GM19035 (cell line): ENCODE data around the gene CTDSPL.

Experiments used
- ATAC-seq: cut with Tn5 transposase; IDR thresholded peaks from one replicate; pipeline ENCODE4 v1.9.1; 2021; ENCODE audit not compliant: unreplicated experiment

Gene CTDSPL

GRCh38 chr3:37890522-37890921, 28.8 kb downstream of the CTDSPL start:
- ATAC-seq: no peak

DNA sequence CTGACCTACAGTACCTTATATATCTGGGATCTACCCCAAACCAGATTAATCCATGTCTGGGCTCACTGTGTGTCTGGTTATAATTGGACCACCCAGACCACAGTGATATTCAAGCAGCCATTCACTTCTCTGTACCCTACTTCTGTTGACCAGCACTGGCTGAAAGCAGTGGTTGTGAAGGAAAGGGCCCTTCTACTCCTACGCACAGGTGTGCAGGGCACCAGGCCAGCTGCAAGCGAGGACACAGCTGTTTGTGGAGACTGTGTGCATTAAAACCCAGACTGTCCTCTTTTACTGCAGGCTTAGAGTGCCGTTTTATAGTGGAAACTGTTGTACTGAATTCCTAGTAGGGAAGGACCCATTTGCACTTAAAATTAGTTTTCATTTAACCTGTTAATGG, 29.5 kb downstream of the CTDSPL start:
- ATAC-seq: peak; percentile 78

DNA sequence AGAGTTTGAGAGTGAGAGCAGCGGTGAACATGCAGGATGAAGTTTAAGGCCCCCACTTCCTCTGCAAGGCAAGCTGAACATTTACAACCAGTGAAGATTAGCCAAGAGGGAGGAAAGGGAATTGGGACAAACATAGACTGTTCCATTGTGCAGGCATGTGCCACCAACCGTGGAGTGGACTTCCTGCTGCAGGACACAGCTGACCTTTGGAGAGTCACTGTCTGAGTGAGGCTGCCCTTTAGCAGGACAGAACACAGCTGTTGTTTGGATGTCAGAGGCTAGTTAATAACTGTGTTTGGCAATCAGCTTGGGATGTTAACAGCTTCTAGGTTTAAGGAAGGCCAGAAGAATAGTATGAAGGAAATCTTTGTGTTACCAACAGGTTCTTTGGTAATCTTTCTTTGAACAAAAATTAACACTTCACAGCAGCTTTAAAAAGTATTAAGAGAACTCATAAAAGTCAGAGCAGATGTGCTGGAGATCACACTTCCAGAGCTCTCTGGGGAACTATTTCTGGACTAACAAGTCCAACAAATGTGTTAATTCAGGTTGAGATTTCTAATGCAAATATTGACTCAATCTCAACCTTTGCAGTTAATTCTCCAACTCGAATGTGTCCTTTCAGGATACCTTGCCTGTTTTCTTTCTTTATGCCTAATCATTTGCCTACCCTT, 31.4 kb downstream of the CTDSPL start:
- ATAC-seq: no peak

GRCh38 chr3:37896827-37897226, 35.1 kb downstream of the CTDSPL start:
- no peak for ATAC-seq

DNA sequence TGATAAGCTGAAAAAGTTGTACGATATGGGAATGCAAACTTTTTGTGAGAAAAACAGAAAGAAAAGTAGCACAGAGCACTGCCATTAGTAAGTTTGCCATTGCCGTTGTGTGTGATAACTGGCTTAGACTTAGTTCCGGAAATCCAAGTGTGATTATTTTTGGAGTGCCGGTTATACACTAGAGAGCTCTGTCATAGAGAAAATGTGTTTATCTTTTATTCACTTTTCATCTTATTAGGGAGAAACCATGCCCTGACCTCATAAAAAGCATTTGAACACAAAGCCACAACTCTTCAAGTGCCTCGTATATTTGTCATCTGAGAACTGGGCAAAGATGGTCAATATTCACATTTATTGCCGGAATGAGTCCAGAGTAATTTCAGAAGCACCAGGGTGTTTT, 36.1 kb downstream of the CTDSPL start:
- no peak for ATAC-seq

DNA sequence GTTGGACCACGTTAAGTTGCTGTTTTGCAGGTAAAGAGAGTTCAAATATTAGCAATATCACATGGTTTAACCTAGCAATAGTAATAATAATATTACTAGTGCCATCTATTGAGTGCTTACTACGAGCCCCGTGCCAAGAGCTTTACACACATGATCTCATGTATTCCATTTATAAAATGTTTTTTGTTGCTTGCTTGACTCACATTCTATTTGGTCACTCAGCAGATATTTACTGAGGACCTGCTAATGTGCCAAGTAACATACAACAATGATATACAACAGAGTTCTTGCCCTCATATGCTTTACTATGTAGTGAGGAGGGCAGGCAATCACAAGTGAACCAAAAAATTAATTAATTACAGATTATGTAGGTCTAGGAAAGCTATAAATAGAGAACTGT, 36.7 kb downstream of the CTDSPL start:
- ATAC-seq: no peak

DNA sequence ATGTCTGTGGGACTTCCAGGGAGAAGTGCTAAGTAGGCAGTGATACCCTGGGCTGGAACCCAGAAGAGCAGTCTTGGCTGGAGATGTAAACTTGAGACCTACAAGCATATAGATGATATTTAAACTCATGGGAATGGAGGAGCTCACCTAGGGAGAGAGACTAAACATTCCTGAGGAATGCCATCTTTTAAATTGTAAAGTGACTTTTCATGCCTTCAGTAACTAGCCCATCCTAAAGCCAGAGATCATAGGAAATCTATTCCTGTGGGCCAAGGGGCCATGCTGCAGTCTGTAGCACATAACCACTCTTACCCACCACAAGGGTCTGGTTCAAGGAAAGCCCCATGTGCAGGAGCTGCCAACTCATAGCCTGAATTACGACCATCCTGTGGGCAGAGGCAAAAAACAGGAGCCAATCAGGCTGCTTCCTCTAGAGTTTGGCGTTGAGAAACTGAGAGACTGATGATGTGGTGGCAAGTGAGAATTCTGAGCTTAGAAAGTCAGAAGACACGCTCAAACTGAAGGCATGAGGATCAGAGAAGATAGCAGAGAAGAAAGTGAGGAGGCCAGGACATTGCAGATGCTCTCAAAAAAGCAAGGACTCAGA, 37.5 kb downstream of the CTDSPL start:
- peak; percentile 52 for ATAC-seq

DNA sequence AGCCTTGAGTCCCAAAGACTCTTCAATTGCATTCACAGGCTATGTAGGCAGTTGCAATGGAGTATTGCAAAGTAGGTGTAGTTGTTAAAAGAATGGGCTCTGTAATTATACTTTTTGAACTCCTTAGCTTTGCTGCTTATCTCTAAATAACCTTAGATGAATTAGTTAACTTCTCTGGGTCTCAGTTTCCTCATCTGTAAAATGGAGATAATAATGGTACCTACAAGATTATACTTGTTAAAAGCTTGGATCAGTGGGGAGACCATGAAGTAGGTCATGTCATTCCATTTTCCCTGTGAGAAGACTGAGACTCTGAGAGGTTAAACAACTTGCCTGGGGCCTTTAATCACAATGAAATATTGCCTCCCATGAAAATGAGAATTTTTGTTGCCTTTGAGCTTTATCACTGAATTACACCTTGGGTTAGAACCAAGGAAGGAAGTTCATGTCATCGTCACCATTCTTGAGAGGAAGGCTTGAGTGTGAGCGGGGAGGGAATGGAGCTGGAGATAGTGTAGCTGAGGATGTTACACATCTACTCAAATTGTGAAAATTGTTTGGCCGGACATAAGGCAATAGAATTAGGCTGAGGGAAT, 38.1 kb downstream of the CTDSPL start:
- no peak for ATAC-seq

DNA sequence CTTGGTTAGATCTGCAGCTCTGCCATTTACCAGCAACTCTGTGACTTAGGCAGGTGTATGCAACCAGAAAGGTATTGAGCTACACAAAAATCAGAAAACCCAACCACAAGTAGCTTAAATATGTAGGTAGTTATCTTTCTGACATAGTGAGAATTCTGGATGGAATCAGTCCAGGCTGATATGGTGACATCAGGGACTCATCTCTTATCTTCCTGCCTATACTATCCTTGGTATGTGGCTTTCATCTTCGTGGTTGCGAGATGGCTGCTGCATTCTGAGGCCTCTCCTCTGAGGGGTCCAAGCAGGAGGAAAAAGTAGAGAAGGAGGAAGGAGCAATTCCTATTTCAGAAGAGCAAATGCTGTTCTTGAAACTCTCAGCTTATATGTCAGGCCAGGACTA, 40.0 kb downstream of the CTDSPL start:
- ATAC-seq: no peak

DNA sequence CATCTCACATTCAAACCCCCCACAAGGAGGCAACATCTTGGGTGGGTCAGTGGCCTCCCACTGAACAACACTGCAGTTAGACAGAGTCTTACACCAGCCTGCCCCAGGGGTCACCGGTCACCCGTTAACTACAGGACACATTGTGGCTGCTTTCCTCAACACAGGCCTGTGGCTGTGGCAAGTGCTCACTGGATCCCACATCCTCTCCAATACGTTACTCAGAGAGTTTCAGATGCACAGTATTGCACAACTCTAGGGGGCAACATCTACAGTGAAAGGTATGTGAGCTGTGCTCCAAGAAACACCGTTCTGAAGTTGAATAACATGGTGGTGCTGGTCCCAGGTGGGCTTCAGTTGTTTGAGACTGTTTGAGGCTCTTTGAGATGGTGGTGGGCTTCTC, 41.0 kb downstream of the CTDSPL start:
- ATAC-seq: no peak

DNA sequence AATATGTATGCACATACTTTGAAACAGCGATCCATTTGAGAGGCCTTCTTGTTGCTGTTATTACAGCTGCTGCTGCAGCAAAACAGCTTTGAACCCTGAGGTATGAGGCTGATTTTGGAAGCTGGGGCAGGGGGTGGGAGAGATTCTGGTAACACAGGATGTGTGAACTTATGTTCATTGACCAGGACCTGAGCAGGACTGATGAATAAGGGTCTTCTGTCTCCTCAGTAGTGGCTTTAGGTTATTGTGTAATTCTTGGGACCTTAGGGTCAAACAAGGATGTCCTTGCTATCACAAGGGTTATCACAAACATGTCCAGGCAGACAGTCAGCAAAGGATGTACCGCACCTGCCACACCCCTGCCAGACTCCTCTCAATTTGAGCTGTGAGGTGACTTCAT, 41.6 kb downstream of the CTDSPL start:
- no peak for ATAC-seq

GRCh38 chr3:37903734-37904133, 42.1 kb downstream of the CTDSPL start:
- ATAC-seq: no peak

DNA sequence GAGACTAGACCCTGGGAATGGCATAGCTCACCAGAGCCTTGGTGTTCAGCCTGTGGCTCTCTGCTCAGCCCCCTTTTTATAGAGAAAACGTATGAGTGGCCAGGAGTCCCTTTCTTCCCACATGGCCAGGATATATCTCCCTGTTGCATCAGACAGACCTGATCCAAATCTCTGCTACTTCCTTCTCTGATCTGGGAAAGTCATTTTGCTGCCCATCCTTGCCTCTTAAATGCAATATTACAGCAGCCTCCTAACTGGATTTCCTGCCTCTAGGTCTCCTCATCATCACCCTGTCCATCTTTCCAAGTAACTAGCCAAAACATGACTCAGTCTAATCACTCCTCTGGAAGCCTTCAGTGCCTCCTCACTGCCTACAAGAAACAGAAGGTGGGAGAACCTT, 42.9 kb downstream of the CTDSPL start:
- ATAC-seq: no peak

DNA sequence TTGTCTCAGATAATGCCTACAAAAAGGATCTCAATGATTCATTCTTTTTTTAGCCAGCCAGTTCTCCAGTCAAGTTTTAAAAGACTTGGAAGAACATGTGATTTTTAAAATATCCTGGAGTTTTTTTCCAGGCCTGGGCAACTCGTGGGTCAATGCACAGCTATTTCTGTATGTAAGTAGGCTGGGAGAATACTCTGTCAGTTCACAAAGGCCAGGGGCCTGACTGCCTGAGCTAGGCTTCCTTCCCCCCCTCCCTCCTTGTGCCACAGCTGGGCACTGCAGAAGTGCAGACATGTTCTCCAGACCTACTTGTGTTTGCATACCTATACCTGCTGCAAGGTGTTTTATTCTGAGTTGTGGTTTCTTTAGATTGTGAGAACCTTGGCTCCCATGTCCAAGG, 43.7 kb downstream of the CTDSPL start:
- no peak for ATAC-seq

- no peak for ATAC-seq
These were observed 44.5 kb downstream of the CTDSPL start for GRCh38 chr3:37905987-37906674.

- ATAC-seq: no peak
These were observed 45.1 kb downstream of the CTDSPL start for GRCh38 chr3:37906734-37907282.

DNA sequence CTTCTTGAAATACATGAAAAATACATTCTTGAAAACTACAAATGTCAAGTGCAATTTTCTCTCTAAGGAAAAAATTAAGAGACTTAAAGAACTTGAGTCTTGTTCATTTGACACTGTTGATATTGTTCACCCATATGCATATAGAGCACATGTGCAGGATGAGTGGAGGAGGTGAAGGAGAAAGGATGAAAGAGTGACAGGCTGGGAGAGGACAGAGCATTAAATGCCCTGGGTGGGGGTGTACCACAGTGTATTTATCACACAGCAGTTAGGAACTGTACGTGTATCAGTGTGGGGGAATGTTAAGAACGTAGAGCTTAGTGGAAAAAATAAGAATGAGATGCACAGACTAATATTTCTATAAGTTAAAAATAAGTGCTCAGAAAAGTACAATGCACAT, 45.7 kb downstream of the CTDSPL start:
- peak; percentile 2 for ATAC-seq

- peak; percentile 94 for ATAC-seq
These were observed 46.2 kb downstream of the CTDSPL start for GRCh38 chr3:37907906-37908305.

DNA sequence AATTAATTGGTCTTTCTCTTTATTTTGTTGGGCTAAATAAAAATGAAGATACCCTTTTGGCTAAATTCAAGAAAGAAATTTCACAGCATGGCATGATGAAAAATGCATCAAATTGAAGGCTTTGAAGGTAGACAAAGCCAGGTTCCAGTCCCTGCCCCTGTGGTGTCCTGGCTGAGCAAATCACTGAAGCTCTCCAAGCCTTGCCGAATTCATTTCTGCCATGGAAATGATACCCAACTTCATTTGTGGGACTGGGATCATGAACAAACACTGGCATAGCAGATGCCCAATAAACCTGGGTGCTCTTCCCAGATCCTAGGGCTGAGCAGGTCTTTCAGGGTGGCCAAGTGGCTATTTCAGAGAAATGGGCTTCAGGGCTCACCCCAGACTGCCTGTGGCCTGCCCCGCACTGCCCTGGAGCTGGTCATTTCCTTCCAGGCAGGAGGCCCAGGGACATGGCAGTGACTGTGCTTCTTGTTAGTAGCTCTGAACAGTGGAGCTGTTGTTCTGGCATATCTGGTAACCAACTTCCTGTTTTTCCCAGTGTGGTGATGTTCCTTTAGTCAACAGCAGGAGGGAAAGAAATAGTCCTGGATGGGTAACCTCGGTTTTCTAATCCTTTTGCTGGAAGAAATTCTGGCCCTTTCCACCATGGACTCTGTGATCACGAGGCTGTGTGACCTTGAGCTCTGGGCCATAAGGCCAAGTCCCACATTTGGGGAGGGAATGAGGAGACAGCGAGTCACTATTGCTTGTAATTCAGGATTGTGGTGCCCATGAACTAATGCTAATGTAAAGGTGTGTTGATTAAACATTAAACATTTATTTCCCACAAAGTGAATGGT, 47.6 kb downstream of the CTDSPL start:
- ATAC-seq: no peak

DNA sequence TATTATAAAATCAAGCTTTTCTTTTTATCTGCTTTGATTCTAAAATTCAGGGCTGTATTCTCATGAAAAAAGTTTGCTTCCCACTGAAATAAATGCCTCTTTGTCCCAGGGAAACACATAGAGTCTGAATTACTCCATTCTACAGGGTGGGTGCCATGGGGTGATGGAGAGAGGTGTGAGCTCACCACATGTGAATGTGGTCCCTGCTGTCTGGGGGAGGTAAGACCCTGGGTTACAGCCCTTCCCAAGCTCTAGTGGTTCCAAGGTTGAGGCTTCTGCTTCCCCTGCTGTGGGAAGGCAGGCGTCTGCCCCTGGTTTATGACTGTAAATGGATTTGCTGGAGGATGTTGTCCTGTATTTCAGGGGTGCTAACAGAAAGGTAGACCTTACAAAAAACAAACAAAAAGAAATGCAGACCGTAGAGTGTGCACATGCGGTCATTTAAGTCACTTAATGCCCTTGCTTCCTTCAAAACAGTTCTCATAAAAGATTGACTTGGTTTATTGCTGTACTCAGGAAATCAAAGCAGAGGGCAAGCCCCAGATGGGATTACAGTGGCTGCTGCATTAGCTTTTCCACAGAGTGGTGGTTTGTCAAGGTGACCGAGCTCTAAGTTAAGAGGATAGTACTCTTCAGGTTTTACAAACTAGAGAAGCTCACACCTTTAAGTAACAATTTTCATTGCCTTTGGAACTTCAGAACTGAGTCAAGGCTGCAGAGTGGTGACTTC, 49.2 kb downstream of the CTDSPL start:
- ATAC-seq: no peak
